Tibial nerve (tissue), 4 donors: ENCODE data around the gene NAALAD2. TPM values are rescaled to one million over a fixed set of nuclear protein-coding genes. Genes with fewer than 3 reads are reported as not detected.
"Not testable (repeated sequence)": the region's sequence is repeated elsewhere in the genome, so short reads cannot be mapped to it uniquely, and the experiment has no call there.

Experiments
- DNase-seq, 2 donors: peaks; one replicate each; pipeline ENCODE4 v3.0.0-alpha.2; 2019; ENCODE audit warnings: low spot score in 2 of 2
- H3K27ac ChIP-seq, 4 donors: fragments of 200-600 bp; sonication (generic) in 3 of 4; one replicate each; pipeline ENCODE4 v1.5.1; 2017 to 2019; ENCODE audit warnings: mild to moderate bottlenecking in 1 of 4
- H3K27me3 ChIP-seq, 2 donors: fragments of 200-600 bp; sonication (generic) in 1 of 2; one replicate each; pipeline versions ENCODE4 v1.5.1 to v1.6.0; 2017 to 2019
- H3K36me3 ChIP-seq, 3 donors: fragments of 200-600 bp; sonication (generic); one replicate each; pipeline ENCODE4 v1.5.1; 2018 to 2019
- H3K4me1 ChIP-seq, 4 donors: fragments of 200-600 bp; sonication (generic) in 3 of 4; one replicate each; pipeline ENCODE4 v1.5.1; 2017 to 2019
- H3K4me3 ChIP-seq, 4 donors: fragments of 200-600 bp; sonication (generic) in 3 of 4; one replicate each; pipeline ENCODE4 v1.5.1; 2017 to 2019; ENCODE audit warnings: mild to moderate bottlenecking in 1 of 4, moderate library complexity in 1 of 4
- H3K9me3 ChIP-seq, 4 donors: fragments of 200-600 bp; sonication (generic) in 3 of 4; one replicate each; pipeline ENCODE4 v1.5.1; 2017 to 2019
- EP300 ChIP-seq, 2 donors: sonication (generic); formaldehyde crosslinking; IDR thresholded peaks; one replicate each; pipeline ENCODE4 v1.6.1; 2017; ENCODE audit warnings: antibody characterized with exemption in 2 of 2, mild to moderate bottlenecking in 1 of 2
- POLR2A ChIP-seq, 2 donors: fragments of 450-650 bp; IDR thresholded peaks; one replicate each; pipeline ENCODE4 v1.6.1; 2017; ENCODE audit warnings: antibody characterized with exemption in 2 of 2, mild to moderate bottlenecking in 2 of 2, moderate library complexity in 2 of 2
- WGBS, 2 donors: methylation state at CpG; one replicate each; pipeline ENCODE4 v1.1.5; 2018; 5-methylcytosine and 5-hydroxymethylcytosine counted together
- total RNA-seq, 4 donors: library from RNA; depleted of rRNA; stranded (reverse); fragments of >200 nt; gene quantifications; one replicate each; pipeline ENCODE4 v1.1.0, GENCODE V29; 2016
- TF ChIP-seq, protein P1 (sequence below), 5 experiments: fragments of 200-600 bp in 3 of 5; fragments of 450-650 bp in 2 of 5; sonication (generic) in 3 of 5; IDR thresholded peaks; one replicate each; pipeline ENCODE4 v1.5.1; 2016 to 2019; ENCODE audit warnings: antibody characterized with exemption in 5 of 5, mild to moderate bottlenecking in 3 of 5, moderate library complexity in 2 of 5

Gene NAALAD2
- total RNA-seq, result 10 to 100 TPM in 1 of 4 donors, 1 to 10 TPM in 3; 4.2 to 13.5 (median 8.3) TPM

DNA sequence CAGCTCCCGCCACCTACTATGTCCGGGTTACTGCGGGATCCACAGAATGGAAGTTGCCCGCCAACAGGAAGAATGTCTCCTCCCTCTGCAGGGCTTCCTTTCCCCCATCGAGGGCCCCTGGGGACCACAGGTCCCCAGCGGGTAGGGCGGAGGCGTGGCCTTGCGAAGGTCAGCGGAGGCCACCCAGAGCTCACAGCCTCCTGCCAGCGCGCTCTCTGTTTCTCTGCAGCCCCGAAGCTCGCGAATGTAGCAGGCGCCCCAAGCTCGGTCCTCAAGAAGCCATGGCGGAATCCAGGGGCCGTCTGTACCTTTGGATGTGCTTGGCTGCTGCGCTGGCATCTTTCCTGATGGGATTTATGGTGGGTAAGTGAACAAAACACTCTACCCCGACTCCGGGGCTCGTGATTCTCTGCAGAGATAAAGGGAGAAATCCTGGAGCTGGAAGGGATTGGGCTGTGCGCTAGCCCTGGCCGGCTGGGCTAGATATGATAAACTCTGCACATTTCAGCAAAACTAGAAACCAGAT is at the start of gene NAALAD2:
TSS of gene NAALAD2 (plus strand) at position 186 of the 526 bp plus-strand sequence. CDS start at position 282, 96 bp downstream.
- 1 to 3% methylated on average over 19 to 23 of the region's 25 CpGs for WGBS, 2 donors
- Histone ChIP-seq H3K36me3 (no peaks in the 10 kb centered on the region), H3K9me3 (no peaks in the 10 kb centered on the region), H3K4me3 (peak within 1 kb of the TSS; percentile 37 to 73 (median 56)), H3K27me3 (no peaks in the 10 kb centered on the region), H3K27ac (peak within 1 kb of the TSS; percentile 10 to 73 (median 46)), H3K4me1 (peaks cover 0 to 16% (median 7%) of the 10 kb centered on the region in 4 donors)
- peak in 1 of 2 donors; percentile 22 for TF ChIP-seq EP300 (IDR thresholded peaks at IDR 0.05)
- TF ChIP-seq, protein P1, sequence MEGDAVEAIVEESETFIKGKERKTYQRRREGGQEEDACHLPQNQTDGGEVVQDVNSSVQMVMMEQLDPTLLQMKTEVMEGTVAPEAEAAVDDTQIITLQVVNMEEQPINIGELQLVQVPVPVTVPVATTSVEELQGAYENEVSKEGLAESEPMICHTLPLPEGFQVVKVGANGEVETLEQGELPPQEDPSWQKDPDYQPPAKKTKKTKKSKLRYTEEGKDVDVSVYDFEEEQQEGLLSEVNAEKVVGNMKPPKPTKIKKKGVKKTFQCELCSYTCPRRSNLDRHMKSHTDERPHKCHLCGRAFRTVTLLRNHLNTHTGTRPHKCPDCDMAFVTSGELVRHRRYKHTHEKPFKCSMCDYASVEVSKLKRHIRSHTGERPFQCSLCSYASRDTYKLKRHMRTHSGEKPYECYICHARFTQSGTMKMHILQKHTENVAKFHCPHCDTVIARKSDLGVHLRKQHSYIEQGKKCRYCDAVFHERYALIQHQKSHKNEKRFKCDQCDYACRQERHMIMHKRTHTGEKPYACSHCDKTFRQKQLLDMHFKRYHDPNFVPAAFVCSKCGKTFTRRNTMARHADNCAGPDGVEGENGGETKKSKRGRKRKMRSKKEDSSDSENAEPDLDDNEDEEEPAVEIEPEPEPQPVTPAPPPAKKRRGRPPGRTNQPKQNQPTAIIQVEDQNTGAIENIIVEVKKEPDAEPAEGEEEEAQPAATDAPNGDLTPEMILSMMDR (IDR thresholded peaks at IDR 0.05), result no peak
- DNase-seq, result peak; percentile 24 to 28

GRCh38 chr11:90085650-90086049 is 48.8 kb upstream of the NAALAD2 start, which contains the start of gene UBTFL1:
Gene UBTFL1, plus strand, starts transcription at chr11:90085950. Its CDS starts 0 bp downstream, at chr11:90085950.
- WGBS, 2 donors, result 83% methylated on average over 1 of the region's 3 CpGs; no CpG with 5 or more reads in 1 of the 2 donors
- not testable (repeated sequence) for H3K36me3 ChIP-seq, DNase-seq, H3K27me3 ChIP-seq, H3K27ac ChIP-seq, H3K9me3 ChIP-seq, H3K4me1 ChIP-seq, H3K4me3 ChIP-seq

DNA sequence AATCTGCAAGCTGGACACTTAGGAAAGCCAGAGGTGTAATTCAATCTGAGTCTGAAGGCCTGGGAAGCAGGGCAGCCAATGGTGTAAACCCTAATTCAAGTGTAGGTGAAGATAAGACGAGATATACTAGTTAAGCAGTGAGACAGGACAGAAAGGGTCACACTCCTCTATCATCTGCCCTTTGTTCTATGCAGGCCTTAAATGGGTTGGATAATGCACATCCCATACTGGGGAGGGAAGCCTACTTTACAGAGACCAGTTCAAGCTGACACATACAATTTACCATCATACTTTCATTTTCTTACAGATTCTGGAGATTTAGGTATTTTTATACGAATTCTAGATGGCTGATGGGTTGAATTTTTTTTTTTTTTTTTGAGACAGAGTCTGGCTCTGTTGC is 45.7 kb upstream of the NAALAD2 start:
- H3K27me3 ChIP-seq, DNase-seq, H3K36me3 ChIP-seq: not testable (repeated sequence)

DNA sequence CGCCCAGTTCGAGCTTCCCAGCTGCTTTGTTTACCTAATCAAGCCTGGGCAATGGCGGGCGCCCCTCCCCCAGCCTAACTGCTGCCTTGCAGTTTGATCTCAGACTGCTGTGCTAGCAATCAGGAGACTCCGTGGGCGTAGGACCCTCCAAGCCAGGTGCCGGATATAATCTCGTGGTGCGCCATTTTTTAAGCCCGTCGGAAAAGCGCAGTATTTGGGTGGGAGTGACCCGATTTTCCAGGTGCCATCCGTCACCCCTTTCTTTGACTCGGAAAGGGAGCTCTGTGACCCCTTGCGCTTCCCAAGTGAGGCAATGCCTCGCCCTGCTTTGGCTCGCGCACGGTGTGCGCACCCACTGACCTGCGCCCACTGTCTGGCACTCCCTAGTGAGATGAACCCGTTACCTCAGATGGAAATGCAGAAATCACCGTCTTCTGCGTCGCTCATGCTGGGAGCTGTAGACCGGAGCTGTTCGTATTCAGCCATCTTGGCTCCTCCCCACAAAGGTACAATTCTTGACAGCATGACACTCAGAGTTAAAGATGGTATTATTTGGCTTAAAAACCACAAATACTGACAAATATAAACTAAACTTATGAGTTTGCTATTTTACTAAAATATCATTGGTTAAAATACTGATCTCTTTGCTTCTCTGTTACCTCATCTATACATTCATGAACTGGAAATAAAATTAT is 39.1 kb upstream of the NAALAD2 start:
- not testable (repeated sequence) for H3K36me3 ChIP-seq, H3K4me3 ChIP-seq, H3K27me3 ChIP-seq, H3K27ac ChIP-seq, H3K4me1 ChIP-seq, H3K9me3 ChIP-seq, DNase-seq
- WGBS, 2 donors, result 93 to 96% methylated on average over 24 of the region's 28 CpGs

More for the DNA sequence above, 45.7 kb upstream of the NAALAD2 start:
- H3K4me1 ChIP-seq, H3K4me3 ChIP-seq, H3K9me3 ChIP-seq, H3K27ac ChIP-seq: not testable (repeated sequence)
- WGBS, 2 donors, result 71 to 73% methylated on average over 2 of the region's 2 CpGs

DNA sequence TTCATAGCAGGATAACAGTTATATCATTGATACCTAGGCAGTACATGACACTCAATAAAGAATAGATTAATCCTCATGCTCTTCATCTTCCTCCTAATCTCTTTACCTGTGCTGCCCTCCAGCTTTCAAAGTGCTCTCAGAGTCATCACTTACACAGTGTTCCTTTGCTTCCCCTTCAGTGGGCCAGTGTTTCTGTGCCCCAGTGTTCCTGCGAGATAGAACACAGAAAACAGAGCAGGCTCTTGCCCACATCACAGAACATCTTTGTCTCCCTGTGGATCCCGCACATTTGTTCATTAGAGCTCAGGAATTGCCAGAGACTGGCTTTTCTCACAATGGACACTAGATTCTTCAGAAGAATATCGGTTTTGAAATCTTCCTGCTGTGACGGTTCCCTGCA is 36.2 kb upstream of the NAALAD2 start:
- H3K9me3 ChIP-seq, H3K27ac ChIP-seq, H3K36me3 ChIP-seq, H3K4me3 ChIP-seq, H3K4me1 ChIP-seq, H3K27me3 ChIP-seq, DNase-seq: not testable (repeated sequence)
- 45 to 51% methylated on average over 4 of the region's 4 CpGs for WGBS, 2 donors

DNA sequence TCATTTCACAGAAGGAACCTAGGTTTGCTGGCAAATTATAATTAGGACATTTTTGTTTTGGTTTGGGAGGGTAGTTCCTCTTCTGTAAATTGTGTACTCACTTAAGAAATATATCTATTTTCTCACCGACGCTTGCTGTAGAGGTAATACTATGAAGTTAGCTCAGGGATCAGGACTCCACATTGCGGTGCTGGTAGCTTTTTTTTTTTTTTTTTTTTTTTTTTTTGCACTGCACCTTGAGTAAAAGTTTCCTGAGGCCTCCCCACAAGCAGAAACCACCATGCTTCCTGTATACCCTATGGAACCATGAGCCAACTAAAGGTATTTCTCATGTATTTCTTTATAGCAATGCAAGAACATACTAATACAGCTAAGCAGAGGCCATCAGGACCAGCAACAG is 34.0 kb upstream of the NAALAD2 start:
- Histone ChIP-seq H3K27me3 (no peaks in the 10 kb centered on the region), H3K4me3 (no peak overlapping the region), H3K36me3 (no peaks in the 10 kb centered on the region), H3K27ac (no peak overlapping the region), H3K9me3 (peaks cover 0 to 1% (median 0%) of the 10 kb centered on the region in 4 donors), H3K4me1 (no peaks in the 10 kb centered on the region)
- DNase-seq, result no peak
- 79 to 84% methylated on average over 3 of the region's 3 CpGs for WGBS, 2 donors
- no peak for TF ChIP-seq POLR2A (IDR thresholded peaks at IDR 0.05)
- TF ChIP-seq, protein P1 (IDR thresholded peaks at IDR 0.05), result no peak
- TF ChIP-seq EP300 (IDR thresholded peaks at IDR 0.05), result no peak

DNA sequence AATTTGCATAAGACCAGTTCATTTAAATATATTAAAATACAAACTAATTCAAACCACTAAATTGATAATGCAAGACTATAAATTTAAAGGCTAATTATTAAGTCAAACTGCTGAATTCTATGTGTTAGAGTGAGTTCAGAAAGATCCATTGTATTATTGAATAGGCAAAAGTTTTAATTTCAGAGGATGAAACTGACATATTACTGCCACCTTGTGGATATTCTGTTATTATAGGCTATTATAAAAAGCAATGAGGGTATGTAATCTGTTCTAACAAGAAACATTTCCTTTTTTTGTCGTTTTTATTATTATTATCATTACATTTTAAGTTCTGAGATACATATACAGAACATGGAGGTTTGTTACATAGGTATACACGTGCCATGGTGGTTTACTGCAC is 20.9 kb upstream of the NAALAD2 start:
- Histone ChIP-seq H3K4me1 (no peaks in the 10 kb centered on the region), H3K9me3 (no peaks in the 10 kb centered on the region), H3K27me3 (no peaks in the 10 kb centered on the region), H3K36me3 (no peaks in the 10 kb centered on the region), H3K27ac (no peak overlapping the region), H3K4me3 (no peak overlapping the region)
- 9 to 11% methylated on average over 2 of the region's 2 CpGs for WGBS, 2 donors
- TF ChIP-seq POLR2A (IDR thresholded peaks at IDR 0.05), result no peak
- TF ChIP-seq, protein P1 (IDR thresholded peaks at IDR 0.05), result peak in 3 of 5 experiments; percentile 17 to 27 (median 27)
- TF ChIP-seq EP300 (IDR thresholded peaks at IDR 0.05), result no peak
- DNase-seq, result no peak
